PC-9 (cell line): Measurements from ENCODE around the gene TATDN3.

ENCODE experiments used
- CTCF ChIP-seq: fragments of 200-600 bp; sonication (generic); conservative IDR thresholded peaks from 2 replicates; pipeline ENCODE4 v1.6.1; 2017; ENCODE audit warnings: mixed run types, antibody characterized with exemption, mild to moderate bottlenecking, moderate library complexity
- EZH2 ChIP-seq: fragments of 200-600 bp; sonication (generic); IDR thresholded peaks from 2 replicates; pipeline ENCODE4 v1.8.0; 2017; ENCODE audit warnings: antibody characterized with exemption, low read depth

GRCh38 chr1:212745303-212745702 lies 46.4 kb upstream of the TATDN3 start:
- no peak for TF ChIP-seq CTCF
- TF ChIP-seq EZH2: no peak
